CD4-positive, alpha-beta T cell treated with Interleukin-6 for 4 hours (primary cell): ENCODE measurements around the gene FTO.
"Not testable (repeated sequence)": the region's sequence is repeated elsewhere in the genome, so short reads cannot be mapped to it uniquely, and the experiment has no call there.

Source experiments
- DNase-seq: peaks from one replicate; pipeline ENCODE4 v3.0.0-alpha.2; 2020; ENCODE audit warnings: mixed read lengths

Gene FTO

GRCh38 chr16:53872248-53873221 lies 168.6 kb downstream of the FTO start:
- no peak for DNase-seq

GRCh38 chr16:53876811-53877210 lies 172.9 kb downstream of the FTO start:
- no peak for DNase-seq

GRCh38 chr16:53878216-53878615 lies 174.3 kb downstream of the FTO start:
- DNase-seq = no peak

GRCh38 chr16:53881371-53881770 lies 177.4 kb downstream of the FTO start:
- no peak for DNase-seq

GRCh38 chr16:53882310-53882709 lies 178.4 kb downstream of the FTO start:
- no peak for DNase-seq

GRCh38 chr16:53884748-53885147 lies 180.8 kb downstream of the FTO start:
- no peak for DNase-seq

- no peak for DNase-seq
Observed at GRCh38 chr16:53886482-53887378, 182.8 kb downstream of the FTO start.

- no peak for DNase-seq
Observed at GRCh38 chr16:53888222-53888621, 184.3 kb downstream of the FTO start.

- not testable (repeated sequence) for DNase-seq
Observed at GRCh38 chr16:53890877-53891276, 186.9 kb downstream of the FTO start.

GRCh38 chr16:53891409-53892139 lies 187.6 kb downstream of the FTO start:
- DNase-seq = no peak

- DNase-seq = peak; percentile 42
Observed at GRCh38 chr16:53892155-53892554, 188.2 kb downstream of the FTO start.

- no peak for DNase-seq
Observed at GRCh38 chr16:53893731-53894435, 189.9 kb downstream of the FTO start.

GRCh38 chr16:53894686-53895085 lies 190.7 kb downstream of the FTO start:
- no peak for DNase-seq

GRCh38 chr16:53895433-53895832 lies 191.5 kb downstream of the FTO start:
- no peak for DNase-seq

GRCh38 chr16:53895851-53896250 lies 191.9 kb downstream of the FTO start:
- DNase-seq = no peak

- no peak for DNase-seq
Observed at GRCh38 chr16:53896722-53897121, 192.8 kb downstream of the FTO start.

GRCh38 chr16:53898993-53899392 lies 195.0 kb downstream of the FTO start:
- no peak for DNase-seq

- no peak for DNase-seq
Observed at GRCh38 chr16:53899431-53899830, 195.5 kb downstream of the FTO start.

GRCh38 chr16:53900667-53901066 lies 196.7 kb downstream of the FTO start:
- no peak for DNase-seq

GRCh38 chr16:53901408-53901807 lies 197.5 kb downstream of the FTO start:
- no peak for DNase-seq

GRCh38 chr16:53904533-53904932 lies 200.6 kb downstream of the FTO start:
- no peak for DNase-seq

- DNase-seq = no peak
Observed at GRCh38 chr16:53905028-53905427, 201.1 kb downstream of the FTO start.
